Vagina (tissue), 2 donors: Measurements from ENCODE around the gene DHX35.

Experiments
- POLR2A ChIP-seq, 2 donors: fragments of 450-650 bp; IDR thresholded peaks; one replicate each; pipeline ENCODE4 v1.6.1; 2017; ENCODE audit warnings: antibody characterized with exemption in 2 of 2, mild to moderate bottlenecking in 2 of 2, moderate library complexity in 2 of 2
- TF ChIP-seq, protein P1 (sequence below), 3 experiments: fragments of 450-650 bp in 2 of 3; fragments of 200-600 bp in 1 of 3; sonication (generic) in 1 of 3; IDR thresholded peaks; one replicate each; pipeline ENCODE4 v1.5.1; 2017 to 2019; ENCODE audit warnings: antibody characterized with exemption in 3 of 3, mild to moderate bottlenecking in 2 of 3, moderate library complexity in 2 of 3

DNA sequence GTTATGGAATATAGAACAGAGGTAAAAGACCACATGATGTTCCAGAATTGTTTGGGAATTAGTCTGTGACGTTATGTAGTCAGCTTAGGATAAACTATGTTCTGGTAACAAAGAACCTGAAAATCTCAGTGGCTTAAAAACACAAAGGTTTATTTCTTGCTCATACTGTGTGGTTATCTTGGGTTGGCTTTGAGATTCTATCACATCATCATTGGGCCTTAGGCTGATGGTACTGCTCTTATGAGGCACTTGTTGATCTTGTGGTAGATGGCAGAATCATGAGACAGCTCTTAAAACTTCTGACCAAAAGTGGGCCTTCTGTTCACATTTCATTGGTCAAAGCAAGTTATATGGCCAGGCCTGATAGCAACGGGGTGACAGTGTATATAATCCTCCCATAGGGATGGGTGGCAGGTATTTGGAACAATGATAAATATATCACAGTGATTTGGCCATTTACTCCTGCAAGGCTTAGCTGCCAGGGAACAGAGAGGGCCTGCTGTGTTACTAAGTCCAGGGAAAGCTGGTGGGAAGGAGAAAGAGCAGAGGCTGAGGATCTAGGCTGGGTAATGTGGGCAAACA lies 13.5 kb downstream of the DHX35 start:
- TF ChIP-seq, protein P1, sequence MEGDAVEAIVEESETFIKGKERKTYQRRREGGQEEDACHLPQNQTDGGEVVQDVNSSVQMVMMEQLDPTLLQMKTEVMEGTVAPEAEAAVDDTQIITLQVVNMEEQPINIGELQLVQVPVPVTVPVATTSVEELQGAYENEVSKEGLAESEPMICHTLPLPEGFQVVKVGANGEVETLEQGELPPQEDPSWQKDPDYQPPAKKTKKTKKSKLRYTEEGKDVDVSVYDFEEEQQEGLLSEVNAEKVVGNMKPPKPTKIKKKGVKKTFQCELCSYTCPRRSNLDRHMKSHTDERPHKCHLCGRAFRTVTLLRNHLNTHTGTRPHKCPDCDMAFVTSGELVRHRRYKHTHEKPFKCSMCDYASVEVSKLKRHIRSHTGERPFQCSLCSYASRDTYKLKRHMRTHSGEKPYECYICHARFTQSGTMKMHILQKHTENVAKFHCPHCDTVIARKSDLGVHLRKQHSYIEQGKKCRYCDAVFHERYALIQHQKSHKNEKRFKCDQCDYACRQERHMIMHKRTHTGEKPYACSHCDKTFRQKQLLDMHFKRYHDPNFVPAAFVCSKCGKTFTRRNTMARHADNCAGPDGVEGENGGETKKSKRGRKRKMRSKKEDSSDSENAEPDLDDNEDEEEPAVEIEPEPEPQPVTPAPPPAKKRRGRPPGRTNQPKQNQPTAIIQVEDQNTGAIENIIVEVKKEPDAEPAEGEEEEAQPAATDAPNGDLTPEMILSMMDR (IDR thresholded peaks at IDR 0.05) = no peak
- no peak for TF ChIP-seq POLR2A (IDR thresholded peaks at IDR 0.05)
